Effector memory CD8-positive, alpha-beta T cell (primary cell): ENCODE results near the gene USP30.

ENCODE experiments used
- ATAC-seq: fragments of 150-1000 bp; cut with Tn5 transposase; replicated peaks from 2 replicates; pipeline ENCODE4 v1.10.0; 2021; ENCODE audit warnings: mild to moderate bottlenecking, moderate library complexity
- DNase-seq, 3 experiments: peaks; one replicate each; pipeline ENCODE4 v3.0.0; 2021
- H3K27ac Mint-ChIP-seq, 2 donors: one replicate each; pipeline ENCODE4 v1.8.0; 2022; ENCODE audit warnings: mild to moderate bottlenecking in 2 of 2, mixed read lengths in 2 of 2, moderate library complexity in 2 of 2
- H3K27me3 Mint-ChIP-seq, 2 donors: one replicate each; pipeline ENCODE4 v1.8.0; 2022; ENCODE audit warnings: mixed read lengths in 2 of 2
- H3K36me3 Mint-ChIP-seq: one replicate; pipeline ENCODE4 v1.8.0; 2022; ENCODE audit warnings: mild to moderate bottlenecking, moderate library complexity, mixed read lengths; ENCODE audit not compliant: insufficient read depth
- H3K4me1 Mint-ChIP-seq, 2 donors: one replicate each; pipeline ENCODE4 v1.8.0; 2022; ENCODE audit warnings: low read depth in 2 of 2, mixed read lengths in 2 of 2
- H3K4me3 Mint-ChIP-seq, 2 donors: one replicate each; pipeline ENCODE4 v1.8.0; 2022; ENCODE audit warnings: mild to moderate bottlenecking in 2 of 2, mixed read lengths in 2 of 2, moderate library complexity in 2 of 2
- H3K9me3 Mint-ChIP-seq, 2 donors: one replicate each; pipeline ENCODE4 v1.8.0; 2022; ENCODE audit warnings: mixed read lengths in 2 of 2

USP30 gene

GRCh38 chr12:109130297-109131153, 78.1 kb downstream of the USP30 start:
- no peak for DNase-seq
- no peak overlapping the region for H3K27ac Mint-ChIP-seq
- no peaks in the 10 kb centered on the region for H3K9me3 Mint-ChIP-seq
- peaks cover 9 to 26% of the 10 kb centered on the region in 2 donors for H3K27me3 Mint-ChIP-seq
- no peak for ATAC-seq
- no peak overlapping the region for H3K4me3 Mint-ChIP-seq
- no peaks in the 10 kb centered on the region for H3K36me3 Mint-ChIP-seq
- H3K4me1 Mint-ChIP-seq, result peaks cover 3 to 4% of the 10 kb centered on the region in 2 donors

- no peak overlapping the region for H3K27ac Mint-ChIP-seq
- H3K4me3 Mint-ChIP-seq, result no peak overlapping the region
- DNase-seq (no peak), ATAC-seq (no peak)
- no peaks in the 10 kb centered on the region for H3K9me3 Mint-ChIP-seq
- no peaks in the 10 kb centered on the region for H3K4me1 Mint-ChIP-seq
- no peaks in the 10 kb centered on the region for H3K36me3 Mint-ChIP-seq
- H3K27me3 Mint-ChIP-seq, result peaks cover 9 to 28% of the 10 kb centered on the region in 2 donors
Measured at GRCh38 chr12:109131154-109132050, 79.0 kb downstream of the USP30 start.

- Mint-ChIP-seq H3K27ac (no peak overlapping the region), H3K4me3 (no peak overlapping the region), H3K9me3 (no peaks in the 10 kb centered on the region), H3K27me3 (peaks cover 9 to 43% of the 10 kb centered on the region in 2 donors), H3K36me3 (no peaks in the 10 kb centered on the region), H3K4me1 (no peaks in the 10 kb centered on the region)
- ATAC-seq, result no peak
- DNase-seq, result no peak
Measured at GRCh38 chr12:109134186-109134917, 82.0 kb downstream of the USP30 start.

- H3K36me3 Mint-ChIP-seq, result no peaks in the 10 kb centered on the region
- no peak overlapping the region for H3K27ac Mint-ChIP-seq
- no peak for DNase-seq
- H3K4me1 Mint-ChIP-seq, result no peaks in the 10 kb centered on the region
- ATAC-seq, result no peak
- no peak overlapping the region for H3K4me3 Mint-ChIP-seq
- H3K9me3 Mint-ChIP-seq, result no peaks in the 10 kb centered on the region
- H3K27me3 Mint-ChIP-seq, result peaks cover 9 to 41% of the 10 kb centered on the region in 2 donors
Measured at GRCh38 chr12:109137055-109137454, 84.7 kb downstream of the USP30 start.
